HCT116 (cell line): Measurements from ENCODE around the gene HBM. TPM values are rescaled to one million over a fixed set of nuclear protein-coding genes. Genes with fewer than 3 reads are reported as not detected.

Source experiments
- ATAC-seq: fragments of 200-7000 bp; cut with Tn5 transposase; 2 replicates; pipeline ENCODE4 v1.9.1; 2020; ENCODE audit warnings: mild to moderate bottlenecking, moderate library complexity
- BruUV-seq: library from RNA; stranded (reverse); fragments of 400-500 nt; replicated peaks from 2 replicates; lab custom pipeline; 2021; lab: Mats Ljungman, UMichigan
- CTCF ChIA-PET: fragments of 300-600 bp; sonication (Branson Sonifier 250); formaldehyde crosslinking; loops from one replicate; lab custom pipeline; 2021; ENCODE audit warnings: antibody characterized with exemption; lab: Charles Lee
- POLR2A ChIA-PET: fragments of 300-600, 350-600 bp; sonication (Branson Sonifier 250); formaldehyde crosslinking; loops from one replicate; lab custom pipeline; 2021; ENCODE audit warnings: antibody characterized with exemption; lab: Charles Lee
- RAD21 ChIA-PET, 2 experiments: fragments of 300-600 bp; sonication (Branson Sonifier 250); formaldehyde crosslinking; loops; one replicate each; lab custom pipeline; 2023; ENCODE audit warnings: low total read pairs in 2 of 2; ENCODE audit not compliant: uncharacterized antibody in 2 of 2, unreplicated experiment in 2 of 2, low non-redundant PET in 1 of 2; lab: Charles Lee
- DNase-seq: peaks from one replicate; pipeline ENCODE4 v3.0.0-alpha.2; 2010; ENCODE audit warnings: low read depth, low spot score
- H2AFZ ChIP-seq: fragments of 200-600 bp; shearing (Covaris generic), sonication (generic); 2 replicates; pipeline ENCODE4 v1.6.1; 2017; ENCODE audit warnings: low read depth, mixed run types, mixed read lengths, antibody characterized with exemption, low read length; ENCODE audit not compliant: poor library complexity, severe bottlenecking
- H3K27ac ChIP-seq: 2 replicates; pipeline ENCODE4 v1.5.1; 2012; ENCODE audit warnings: low read depth, low read length
- H3K27me3 ChIP-seq: fragments of 200-600 bp; sonication (generic); 2 replicates; pipeline ENCODE4 v1.6.1; 2016; ENCODE audit warnings: mixed run types, low read length, mixed read lengths; ENCODE audit not compliant: insufficient read depth
- H3K36me3 ChIP-seq, 2 experiments: fragments of 200-500 bp in 1 of 2; fragments of 200-600 bp in 1 of 2; sonication (Bioruptor generic) in 1 of 2; sonication (generic) in 1 of 2; 2 replicates each; pipeline versions ENCODE4 v1.5.1 to v1.6.1; 2014 to 2016; ENCODE audit warnings: low read length in 2 of 2, inconsistent platforms in 1 of 2, mixed read lengths in 1 of 2, mixed run types in 1 of 2; ENCODE audit not compliant: insufficient read depth in 2 of 2, control insufficient read depth in 1 of 2
- H3K4me1 ChIP-seq, 2 experiments: fragments of 200-600 bp in 1 of 2; sonication (generic) in 1 of 2; 2 replicates each; pipeline versions ENCODE4 v1.5.1 to v1.6.1; 2012 to 2017; ENCODE audit warnings: low read length in 2 of 2, inconsistent platforms in 1 of 2, mild to moderate bottlenecking in 1 of 2, mixed read lengths in 1 of 2, mixed run types in 1 of 2, moderate library complexity in 1 of 2; ENCODE audit not compliant: insufficient read depth in 2 of 2, control insufficient read depth in 1 of 2
- H3K4me2 ChIP-seq: fragments of 200-600 bp; sonication (generic); 2 replicates; pipeline ENCODE4 v1.6.1; 2017; ENCODE audit warnings: mixed run types, low read length, mixed read lengths
- H3K4me3 ChIP-seq, 2 experiments: fragments of 200-600 bp in 1 of 2; sonication (generic) in 1 of 2; replicated peaks in 1 of 2; 2 replicates each; pipeline ENCODE4 v1.5.1; 2011 to 2016; ENCODE audit warnings: low read length in 2 of 2, control low read depth in 1 of 2, low read depth in 1 of 2, mild to moderate bottlenecking in 1 of 2, mixed read lengths in 1 of 2, mixed run types in 1 of 2
- H3K79me2 ChIP-seq: fragments of 200-600 bp; sonication (generic); 2 replicates; pipeline ENCODE4 v1.6.1; 2017; ENCODE audit warnings: mild to moderate bottlenecking, mixed run types, low read length, moderate library complexity, mixed read lengths; ENCODE audit not compliant: insufficient read depth
- H3K9ac ChIP-seq: fragments of 200-600 bp; sonication (generic); 2 replicates; pipeline ENCODE4 v1.6.1; 2016; ENCODE audit warnings: low read length, mixed read lengths
- H3K9me2 ChIP-seq: fragments of 200-600 bp; sonication (generic), shearing (Covaris generic); 2 replicates; pipeline ENCODE4 v1.6.1; 2017; ENCODE audit warnings: mixed run types, mild to moderate bottlenecking, moderate library complexity; ENCODE audit not compliant: insufficient read depth
- H3K9me3 ChIP-seq, 2 experiments: fragments of 200-500 bp in 1 of 2; fragments of 200-600 bp in 1 of 2; sonication (Bioruptor generic) in 1 of 2; sonication (generic) in 1 of 2; 2 replicates each; pipeline ENCODE4 v1.6.1; 2014 to 2017; ENCODE audit warnings: low read length in 2 of 2, mixed read lengths in 2 of 2, inconsistent platforms in 1 of 2, low read depth in 1 of 2, mild to moderate bottlenecking in 1 of 2, mixed run types in 1 of 2, moderate library complexity in 1 of 2; ENCODE audit not compliant: control insufficient read depth in 1 of 2, insufficient read depth in 1 of 2
- H4K20me1 ChIP-seq: fragments of 200-600 bp; sonication (generic), shearing (Covaris generic); 2 replicates; pipeline ENCODE4 v1.6.1; 2017; ENCODE audit warnings: mixed run types, mild to moderate bottlenecking, moderate library complexity; ENCODE audit not compliant: insufficient read depth
- ATF3 ChIP-seq: IDR thresholded peaks from 2 replicates; pipeline ENCODE4 v1.6.1; 2012
- CEBPB ChIP-seq: IDR thresholded peaks from 2 replicates; pipeline ENCODE4 v1.6.1; 2012; ENCODE audit warnings: low read depth
- CTCF ChIP-seq, 3 experiments: fragments of 200-600 bp in 1 of 3; sonication (generic) in 1 of 3; IDR thresholded peaks in 2 of 3; conservative IDR thresholded peaks in 1 of 3; 2 replicates each; pipeline ENCODE4 v1.5.1; 2012 to 2017; ENCODE audit warnings: low read depth in 2 of 3, low read length in 2 of 3, antibody characterized with exemption in 1 of 3, borderline replicate concordance in 1 of 3, control low read depth in 1 of 3, mild to moderate bottlenecking in 1 of 3, mixed read lengths in 1 of 3, mixed run types in 1 of 3, moderate library complexity in 1 of 3; ENCODE audit not compliant: insufficient read depth in 1 of 3
- EZH2 ChIP-seq: fragments of 200-600 bp; sonication (generic); IDR thresholded peaks from 2 replicates; pipeline ENCODE4 v1.6.1; 2017; ENCODE audit warnings: antibody characterized with exemption, mixed run types
- EZH2phosphoT487 ChIP-seq: fragments of 200-600 bp; IDR thresholded peaks from 2 replicates; pipeline ENCODE4 v1.6.1; 2018; ENCODE audit warnings: antibody characterized with exemption, borderline replicate concordance
- FOSL1 ChIP-seq: IDR thresholded peaks from 2 replicates; pipeline ENCODE4 v1.6.1; 2012; ENCODE audit warnings: low read depth
- MAX ChIP-seq: IDR thresholded peaks from 2 replicates; pipeline ENCODE4 v1.6.1; 2012
- POLR2AphosphoS5 ChIP-seq: IDR thresholded peaks from 2 replicates; pipeline ENCODE4 v1.6.1; 2011; ENCODE audit warnings: mild to moderate bottlenecking, low read depth, low read length, moderate library complexity
- RAD21 ChIP-seq: IDR thresholded peaks from 2 replicates; pipeline ENCODE4 v1.6.1; 2012; ENCODE audit warnings: low read depth, mild to moderate bottlenecking
- REST ChIP-seq: IDR thresholded peaks from 2 replicates; pipeline ENCODE4 v1.6.1; 2012; ENCODE audit warnings: low read depth
- TCF7L2 ChIP-seq: IDR thresholded peaks from 2 replicates; pipeline ENCODE4 v1.7.0; 2011; ENCODE audit warnings: borderline replicate concordance, inconsistent platforms; ENCODE audit not compliant: insufficient read depth, insufficient read length; ENCODE audit errors: extremely low read depth
- YY1 ChIP-seq: IDR thresholded peaks from 2 replicates; pipeline ENCODE4 v1.6.1; 2011; ENCODE audit warnings: low read length, low read depth, moderate library complexity, mild to moderate bottlenecking; ENCODE audit not compliant: insufficient replicate concordance; ENCODE audit errors: extremely low read depth
- ZFX ChIP-seq: fragments of 450-650 bp; IDR thresholded peaks from 2 replicates; pipeline ENCODE4 v1.6.1; 2017
- ZNF274 ChIP-seq: fragments of 200-500 bp; sonication (Bioruptor generic); IDR thresholded peaks from 2 replicates; pipeline ENCODE4 v1.6.1; 2014; ENCODE audit warnings: mild to moderate bottlenecking, low read depth, low read length, inconsistent platforms
- intact Hi-C: fragments of 100-400 bp; cut with micrococcal nuclease; formaldehyde crosslinking; loops from 2 replicates; pipeline ENCODE4 v1.10.0; 2022
- total RNA-seq: library from RNA; stranded (reverse); gene quantifications from one replicate; pipeline ENCODE4 v1.2.1, GENCODE V29; 2021; ENCODE audit not compliant: unreplicated experiment

The HBM gene
- total RNA-seq, 1 experiment from 2014 or later = not detected

GRCh38 chr16:125011-125410 lies 40.8 kb upstream of the HBM start:
- H3K4me2 ChIP-seq = no peak overlapping the region
- no peaks in the 10 kb centered on the region for H3K36me3 ChIP-seq
- H4K20me1 ChIP-seq = no peaks in the 10 kb centered on the region
- H3K27me3 ChIP-seq = no peaks in the 10 kb centered on the region
- ATAC-seq (no peak), DNase-seq (no peak)
- H3K79me2 ChIP-seq = peaks cover 17% of the 10 kb centered on the region; the same call in 1 of the 2 replicates
- no peak overlapping the region for H3K4me3 ChIP-seq
- no peak overlapping the region for H2AFZ ChIP-seq
- no peak overlapping the region for H3K9ac ChIP-seq
- H3K4me1 ChIP-seq = no peaks in the 10 kb centered on the region
- CTCF ChIA-PET = no interaction called here
- TF ChIP-seq CTCF (IDR thresholded peaks at IDR 0.05 in 2 of 3, conservative IDR thresholded peaks at IDR 0.05 in 1 of 3; ENCODE audit: borderline replicate concordance in 1 of 3, insufficient read depth in 1 of 3, low read depth in 2 of 3, low read length in 2 of 3) (no peak), ZNF274 (no peak), POLR2AphosphoS5 (no peak), EZH2 (no peak), RAD21 (no peak), ZFX (no peak), YY1 (no peak), MAX (no peak), CEBPB (no peak), ATF3 (no peak), TCF7L2 (no peak), FOSL1 (no peak), EZH2phosphoT487 (no peak), REST (no peak)
- intact Hi-C loops = no loop called here
- no peaks in the 10 kb centered on the region for H3K9me2 ChIP-seq
- POLR2A ChIA-PET = no interaction called here
- H3K9me3 ChIP-seq = no peaks in the 10 kb centered on the region
- no TSS peak for BruUV-seq
- RAD21 ChIA-PET = no interaction called here
- H3K27ac ChIP-seq = no peak overlapping the region
